ENCODE measurements around the gene OR51G1. TPM values are rescaled to one million over a fixed set of nuclear protein-coding genes. Genes with fewer than 3 reads are reported as not detected.

The OR51G1 gene
- total RNA-seq, 4 donors from 2014 or later = not detected

DNA sequence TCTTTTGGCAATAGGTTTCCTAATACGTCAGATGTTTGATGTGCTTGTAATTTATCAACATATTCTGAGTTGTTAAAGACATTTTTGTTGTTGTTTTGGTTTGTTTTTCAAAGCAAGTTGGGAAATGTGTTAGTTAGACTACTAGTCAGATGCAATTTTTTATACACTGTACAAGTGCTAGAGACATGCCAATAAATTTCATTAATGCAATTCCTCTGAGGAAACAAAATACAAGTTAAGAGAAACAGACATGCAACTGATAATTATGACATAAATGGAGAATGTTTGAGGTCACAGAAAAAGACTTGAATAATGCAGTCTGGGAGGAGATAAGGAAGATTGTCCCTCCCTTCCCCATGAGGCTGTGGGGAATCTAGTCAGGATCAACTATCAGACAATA is 36.5 kb downstream of the OR51G1 start:
- Histone ChIP-seq H3K27ac (no peak overlapping the region), H3K9me3 (no peaks in the 10 kb centered on the region), H3K4me1 (no peaks in the 10 kb centered on the region), H3K4me3 (no peak overlapping the region), H3K27me3 (no peaks in the 10 kb centered on the region), H3K36me3 (no peaks in the 10 kb centered on the region)
- intact Hi-C loops (cut with DNase I; ENCODE audit: low total_unique reads) = no loop called here
- no peak for DNase-seq
- TF ChIP-seq POLR2A (IDR thresholded peaks at IDR 0.05) (no peak), CTCF (IDR thresholded peaks at IDR 0.05) (no peak)

- DNase-seq = no peak
- Histone ChIP-seq H3K4me1 (no peaks in the 10 kb centered on the region), H3K36me3 (no peaks in the 10 kb centered on the region), H3K27me3 (no peaks in the 10 kb centered on the region), H3K27ac (no peak overlapping the region), H3K4me3 (no peak overlapping the region), H3K9me3 (no peaks in the 10 kb centered on the region)
- intact Hi-C loops (cut with DNase I; ENCODE audit: low total_unique reads) = no loop called here
- no peak for TF ChIP-seq POLR2A (IDR thresholded peaks at IDR 0.05)
- no peak for TF ChIP-seq CTCF (IDR thresholded peaks at IDR 0.05)
Observed at GRCh38 chr11:4886186-4886585, 38.0 kb downstream of the OR51G1 start.

DNA sequence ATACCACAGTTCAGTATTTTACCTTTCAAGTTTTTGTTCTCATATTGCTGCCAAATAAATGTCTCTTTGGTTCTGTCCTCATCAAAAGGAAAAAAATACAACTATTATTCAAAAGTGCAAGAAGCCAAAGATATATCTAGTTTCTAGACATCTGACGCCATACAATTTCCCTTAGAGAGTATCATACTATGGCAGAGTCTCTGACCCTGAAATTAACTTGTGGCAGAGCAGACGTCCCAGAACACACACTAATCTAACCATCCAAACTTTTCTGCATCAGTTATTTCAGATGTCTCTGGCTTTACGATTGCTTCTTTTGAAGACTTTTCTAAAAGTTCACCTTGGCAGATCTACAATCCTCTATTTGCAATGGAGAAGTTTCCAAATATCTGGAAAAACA is 39.8 kb downstream of the OR51G1 start:
- no peak for DNase-seq
- H3K27me3 ChIP-seq = no peaks in the 10 kb centered on the region
- H3K36me3 ChIP-seq = no peaks in the 10 kb centered on the region
- no peak overlapping the region for H3K27ac ChIP-seq
- intact Hi-C loops (cut with DNase I; ENCODE audit: low total_unique reads) = no loop called here
- TF ChIP-seq CTCF (IDR thresholded peaks at IDR 0.05) = no peak
- no peak for TF ChIP-seq POLR2A (IDR thresholded peaks at IDR 0.05)
- no peaks in the 10 kb centered on the region for H3K9me3 ChIP-seq
- H3K4me1 ChIP-seq = no peaks in the 10 kb centered on the region
- H3K4me3 ChIP-seq = no peak overlapping the region

GRCh38 chr11:4882543-4882942 is 41.6 kb downstream of the OR51G1 start:
- TF ChIP-seq CTCF (IDR thresholded peaks at IDR 0.05) (no peak), POLR2A (IDR thresholded peaks at IDR 0.05) (no peak)
- H3K4me3 ChIP-seq = no peak overlapping the region
- DNase-seq = no peak
- H3K4me1 ChIP-seq = no peaks in the 10 kb centered on the region
- no peaks in the 10 kb centered on the region for H3K36me3 ChIP-seq
- no peaks in the 10 kb centered on the region for H3K9me3 ChIP-seq
- H3K27me3 ChIP-seq = no peaks in the 10 kb centered on the region
- no peak overlapping the region for H3K27ac ChIP-seq
- intact Hi-C loops (cut with DNase I; ENCODE audit: low total_unique reads) = no loop called here

- intact Hi-C loops (cut with DNase I; ENCODE audit: low total_unique reads) = no loop called here
- no peaks in the 10 kb centered on the region for H3K36me3 ChIP-seq
- no peak for TF ChIP-seq POLR2A (IDR thresholded peaks at IDR 0.05)
- no peak for TF ChIP-seq CTCF (IDR thresholded peaks at IDR 0.05)
- H3K9me3 ChIP-seq = no peaks in the 10 kb centered on the region
- no peaks in the 10 kb centered on the region for H3K27me3 ChIP-seq
- no peak within 1 kb of the TSS for H3K4me3 ChIP-seq
- DNase-seq = no peak
- no peak within 1 kb of the TSS for H3K27ac ChIP-seq
- no peaks in the 10 kb centered on the region for H3K4me1 ChIP-seq
Observed at GRCh38 chr11:4881860-4882500, 42.2 kb downstream of the OR51G1 start, which contains the start of gene OR51T1. Gene OR51T1, plus strand, starts transcription at chr11:4881900. Its CDS starts 0 bp downstream, at chr11:4881900.
